IMR-90 (cell line): ENCODE data around the gene EPSTI1.

Source experiments
- BHLHE40 ChIP-seq: fragments of 150-350 bp; IDR thresholded peaks from 2 replicates; pipeline ENCODE4 v1.6.1; 2016; ENCODE audit warnings: mild to moderate bottlenecking, low read depth, low read length
- CEBPB ChIP-seq: IDR thresholded peaks from 2 replicates; pipeline ENCODE4 v1.6.1; 2012; ENCODE audit warnings: low read depth, low read length, improper control_type of control experiment
- CHD1 ChIP-seq: IDR thresholded peaks from 2 replicates; pipeline ENCODE4 v1.6.1; 2012; ENCODE audit warnings: low read depth, low read length, improper control_type of control experiment
- MAFK ChIP-seq: IDR thresholded peaks from 2 replicates; pipeline ENCODE4 v1.6.1; 2012; ENCODE audit warnings: low read depth, low read length, improper control_type of control experiment
- POLR2A ChIP-seq: IDR thresholded peaks from 2 replicates; pipeline ENCODE4 v1.6.1; 2012; ENCODE audit warnings: mild to moderate bottlenecking, low read depth, low read length
- RAD21 ChIP-seq: IDR thresholded peaks from 2 replicates; pipeline ENCODE4 v1.6.1; 2012; ENCODE audit warnings: low read length, improper control_type of control experiment
- RCOR1 ChIP-seq: IDR thresholded peaks from 2 replicates; pipeline ENCODE4 v1.6.1; 2012; ENCODE audit warnings: mild to moderate bottlenecking, low read length, improper control_type of control experiment; ENCODE audit not compliant: insufficient replicate concordance
- TF ChIP-seq, protein P1 (sequence below): conservative IDR thresholded peaks from 2 replicates; pipeline ENCODE4 v1.5.1; 2012; ENCODE audit warnings: mild to moderate bottlenecking, low read depth, low read length, improper control_type of control experiment
- TF ChIP-seq, protein P2 (sequence below): fragments of 150-350 bp; IDR thresholded peaks from 2 replicates; pipeline ENCODE4 v1.6.1; 2017; ENCODE audit warnings: mild to moderate bottlenecking, antibody characterized with exemption, low read length, low read depth

DNA sequence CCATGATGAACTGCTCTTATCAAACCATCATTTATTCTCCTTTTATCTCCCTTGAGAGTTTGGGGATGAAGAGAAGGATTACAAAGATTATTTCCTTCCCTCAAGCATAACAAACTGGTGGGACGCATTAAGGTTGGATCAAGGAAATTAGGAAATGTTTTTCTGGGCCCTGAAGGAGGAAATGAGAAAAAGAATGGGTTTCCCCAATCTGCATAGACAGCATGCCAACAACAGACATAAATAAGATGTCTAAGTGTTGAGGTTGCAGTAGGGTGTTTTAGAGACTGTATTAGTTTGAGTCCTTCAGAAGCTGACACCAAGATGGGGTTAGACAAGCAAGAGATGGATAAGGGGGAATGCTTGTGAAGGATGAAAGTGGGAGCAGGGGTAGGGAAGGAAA, 7.3 kb downstream of the EPSTI1 start:
- TF ChIP-seq BHLHE40 (no peak), RAD21 (no peak), RCOR1 (no peak), POLR2A (no peak), CHD1 (no peak), MAFK (no peak), CEBPB (no peak)
- TF ChIP-seq, protein P1, sequence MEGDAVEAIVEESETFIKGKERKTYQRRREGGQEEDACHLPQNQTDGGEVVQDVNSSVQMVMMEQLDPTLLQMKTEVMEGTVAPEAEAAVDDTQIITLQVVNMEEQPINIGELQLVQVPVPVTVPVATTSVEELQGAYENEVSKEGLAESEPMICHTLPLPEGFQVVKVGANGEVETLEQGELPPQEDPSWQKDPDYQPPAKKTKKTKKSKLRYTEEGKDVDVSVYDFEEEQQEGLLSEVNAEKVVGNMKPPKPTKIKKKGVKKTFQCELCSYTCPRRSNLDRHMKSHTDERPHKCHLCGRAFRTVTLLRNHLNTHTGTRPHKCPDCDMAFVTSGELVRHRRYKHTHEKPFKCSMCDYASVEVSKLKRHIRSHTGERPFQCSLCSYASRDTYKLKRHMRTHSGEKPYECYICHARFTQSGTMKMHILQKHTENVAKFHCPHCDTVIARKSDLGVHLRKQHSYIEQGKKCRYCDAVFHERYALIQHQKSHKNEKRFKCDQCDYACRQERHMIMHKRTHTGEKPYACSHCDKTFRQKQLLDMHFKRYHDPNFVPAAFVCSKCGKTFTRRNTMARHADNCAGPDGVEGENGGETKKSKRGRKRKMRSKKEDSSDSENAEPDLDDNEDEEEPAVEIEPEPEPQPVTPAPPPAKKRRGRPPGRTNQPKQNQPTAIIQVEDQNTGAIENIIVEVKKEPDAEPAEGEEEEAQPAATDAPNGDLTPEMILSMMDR = no peak
- TF ChIP-seq, protein P2, sequence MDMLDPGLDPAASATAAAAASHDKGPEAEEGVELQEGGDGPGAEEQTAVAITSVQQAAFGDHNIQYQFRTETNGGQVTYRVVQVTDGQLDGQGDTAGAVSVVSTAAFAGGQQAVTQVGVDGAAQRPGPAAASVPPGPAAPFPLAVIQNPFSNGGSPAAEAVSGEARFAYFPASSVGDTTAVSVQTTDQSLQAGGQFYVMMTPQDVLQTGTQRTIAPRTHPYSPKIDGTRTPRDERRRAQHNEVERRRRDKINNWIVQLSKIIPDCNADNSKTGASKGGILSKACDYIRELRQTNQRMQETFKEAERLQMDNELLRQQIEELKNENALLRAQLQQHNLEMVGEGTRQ = no peak
